ENCODE measurements around the gene HIVEP3.

The HIVEP3 gene

DNA sequence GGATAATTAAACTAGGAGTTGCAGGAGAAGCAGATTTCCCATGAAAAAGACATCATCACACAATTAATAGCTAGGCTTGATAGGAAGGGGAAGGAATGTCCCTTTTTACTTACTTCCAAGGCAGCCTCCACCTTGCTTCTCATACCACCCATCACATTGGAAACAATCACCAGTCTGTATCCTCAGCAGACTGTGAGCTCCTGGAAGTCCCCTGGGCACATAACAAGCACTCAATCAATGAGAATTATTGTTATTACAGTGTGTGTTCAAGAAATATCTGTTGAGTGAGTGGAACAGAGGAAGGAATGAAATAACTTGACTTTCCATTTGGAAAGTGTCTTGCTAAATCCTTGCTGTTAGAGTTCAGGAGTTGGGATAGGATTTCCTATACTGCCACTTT lies 36.2 kb downstream of the HIVEP3 start:
- Histone ChIP-seq H2AFZ (ENCODE audit: low read depth) (peak overlapping the region; percentile 28; the same call in 1 of the 2 replicates), H3K27ac (peak overlapping the region; percentile 35; the same call in 1 of the 2 replicates), H4K20me1 (ENCODE audit: insufficient read depth) (no peaks in the 10 kb centered on the region), H3K4me2 (peak overlapping the region; percentile 37; the same call in 1 of the 2 replicates), H3K4me1 (ENCODE audit: low read depth, poor library complexity, severe bottlenecking) (peaks cover 45% of the 10 kb centered on the region), H3K79me2 (ENCODE audit: insufficient read depth, low read depth) (no peaks in the 10 kb centered on the region), H3K9ac (no peak overlapping the region; the same call in 1 of the 2 replicates), H3K27me3 (ENCODE audit: insufficient read depth, low read depth) (no peaks in the 10 kb centered on the region), H3K4me3 (IDR thresholded peaks at IDR 0.05; ENCODE audit: insufficient read depth, low read depth, low read length) (no peak overlapping the region), H3K36me3 (ENCODE audit: insufficient read depth) (no peaks in the 10 kb centered on the region)
- TF ChIP-seq, protein P1, sequence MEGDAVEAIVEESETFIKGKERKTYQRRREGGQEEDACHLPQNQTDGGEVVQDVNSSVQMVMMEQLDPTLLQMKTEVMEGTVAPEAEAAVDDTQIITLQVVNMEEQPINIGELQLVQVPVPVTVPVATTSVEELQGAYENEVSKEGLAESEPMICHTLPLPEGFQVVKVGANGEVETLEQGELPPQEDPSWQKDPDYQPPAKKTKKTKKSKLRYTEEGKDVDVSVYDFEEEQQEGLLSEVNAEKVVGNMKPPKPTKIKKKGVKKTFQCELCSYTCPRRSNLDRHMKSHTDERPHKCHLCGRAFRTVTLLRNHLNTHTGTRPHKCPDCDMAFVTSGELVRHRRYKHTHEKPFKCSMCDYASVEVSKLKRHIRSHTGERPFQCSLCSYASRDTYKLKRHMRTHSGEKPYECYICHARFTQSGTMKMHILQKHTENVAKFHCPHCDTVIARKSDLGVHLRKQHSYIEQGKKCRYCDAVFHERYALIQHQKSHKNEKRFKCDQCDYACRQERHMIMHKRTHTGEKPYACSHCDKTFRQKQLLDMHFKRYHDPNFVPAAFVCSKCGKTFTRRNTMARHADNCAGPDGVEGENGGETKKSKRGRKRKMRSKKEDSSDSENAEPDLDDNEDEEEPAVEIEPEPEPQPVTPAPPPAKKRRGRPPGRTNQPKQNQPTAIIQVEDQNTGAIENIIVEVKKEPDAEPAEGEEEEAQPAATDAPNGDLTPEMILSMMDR (conservative IDR thresholded peaks at IDR 0.05; ENCODE audit: low read depth, low read length): no peak

DNA sequence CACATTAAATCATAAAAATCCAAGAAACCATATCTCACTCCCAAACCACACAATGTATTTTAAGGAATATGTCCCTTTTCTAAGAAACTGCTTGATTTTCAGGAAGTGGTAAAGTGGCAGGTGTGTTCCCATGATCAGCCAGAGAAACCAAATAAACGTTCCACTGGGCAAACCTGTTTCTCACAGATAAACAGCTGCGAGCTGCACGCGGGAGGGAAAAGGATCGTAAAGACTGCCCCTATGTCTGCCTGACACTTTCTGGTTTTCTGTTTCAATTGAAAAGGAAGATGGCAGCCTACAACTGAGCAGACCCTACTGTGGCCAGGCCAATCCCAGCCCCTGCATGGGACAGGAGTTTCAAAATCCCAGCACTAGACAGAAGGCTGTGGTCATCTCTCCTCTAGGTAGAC lies 36.6 kb downstream of the HIVEP3 start:
- H3K36me3 ChIP-seq (ENCODE audit: insufficient read depth): no peaks in the 10 kb centered on the region

DNA sequence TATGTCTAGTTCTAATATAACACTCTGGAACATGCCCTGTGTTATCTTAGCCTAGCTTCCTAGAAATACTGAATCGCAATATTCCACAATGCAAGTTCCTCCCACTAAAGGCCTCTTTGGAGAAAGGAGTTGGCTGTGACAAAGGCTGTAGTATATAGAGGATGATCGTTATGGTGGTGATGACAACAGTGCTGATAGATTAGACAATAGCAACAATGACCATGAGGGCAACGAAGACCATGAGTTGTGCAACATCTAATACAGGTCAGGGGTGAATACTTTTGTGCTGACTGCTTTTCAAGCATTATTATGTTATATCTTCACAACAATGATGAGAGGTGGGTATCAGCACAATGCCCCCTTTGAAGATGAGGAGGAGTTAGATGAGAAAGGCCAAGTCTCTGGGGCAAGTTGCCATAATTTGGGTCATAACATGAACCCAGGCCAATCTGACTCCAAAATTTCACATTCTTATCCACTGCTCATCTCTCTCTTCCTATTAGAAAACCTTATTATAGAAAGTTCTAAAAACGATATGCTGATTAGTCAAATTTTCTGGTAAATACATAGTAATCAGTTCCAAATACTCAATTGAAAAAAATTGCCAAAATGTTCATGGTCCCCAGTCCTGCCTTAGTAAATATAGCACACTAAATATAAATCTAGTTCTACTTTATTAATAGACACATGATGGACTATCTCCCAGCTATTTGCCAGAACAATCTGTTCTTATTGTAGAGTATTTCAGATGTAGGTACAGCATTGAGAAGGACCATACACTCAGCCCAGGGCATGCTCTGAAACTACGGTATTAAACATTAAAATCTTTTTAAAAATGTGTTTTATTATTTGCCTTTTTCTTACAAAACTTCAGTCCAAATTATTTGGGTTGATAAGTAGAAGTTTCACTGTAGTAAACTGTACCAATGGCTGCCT lies 37.5 kb downstream of the HIVEP3 start:
- H3K27ac ChIP-seq: peak overlapping the region; percentile 35; the same call in 1 of the 2 replicates
- no peaks in the 10 kb centered on the region for H3K36me3 ChIP-seq (ENCODE audit: insufficient read depth)
- H3K4me2 ChIP-seq: peak overlapping the region; percentile 37
- no peaks in the 10 kb centered on the region for H4K20me1 ChIP-seq (ENCODE audit: insufficient read depth)
- H3K79me2 ChIP-seq (ENCODE audit: insufficient read depth, low read depth): no peaks in the 10 kb centered on the region
- TF ChIP-seq, protein P1 (conservative IDR thresholded peaks at IDR 0.05; ENCODE audit: low read depth, low read length): no peak
- H3K4me1 ChIP-seq (ENCODE audit: low read depth, poor library complexity, severe bottlenecking): peaks cover 55% of the 10 kb centered on the region
- H3K27me3 ChIP-seq (ENCODE audit: insufficient read depth, low read depth): no peaks in the 10 kb centered on the region
- H3K9ac ChIP-seq: no peak overlapping the region
- H3K4me3 ChIP-seq (IDR thresholded peaks at IDR 0.05; ENCODE audit: insufficient read depth, low read depth, low read length): no peak overlapping the region
- no peak overlapping the region for H2AFZ ChIP-seq (ENCODE audit: low read depth)

More for the DNA sequence above, 36.6 kb downstream of the HIVEP3 start:
- peak overlapping the region; percentile 35; the same call in 1 of the 2 replicates for H3K27ac ChIP-seq
- TF ChIP-seq, protein P1 (conservative IDR thresholded peaks at IDR 0.05; ENCODE audit: low read depth, low read length): no peak
- no peaks in the 10 kb centered on the region for H4K20me1 ChIP-seq (ENCODE audit: insufficient read depth)
- H3K27me3 ChIP-seq (ENCODE audit: insufficient read depth, low read depth): no peaks in the 10 kb centered on the region
- H3K4me2 ChIP-seq: peak overlapping the region; percentile 37; the same call in 1 of the 2 replicates
- H3K4me3 ChIP-seq (IDR thresholded peaks at IDR 0.05; ENCODE audit: insufficient read depth, low read depth, low read length): no peak overlapping the region
- peaks cover 47% of the 10 kb centered on the region for H3K4me1 ChIP-seq (ENCODE audit: low read depth, poor library complexity, severe bottlenecking)
- H3K79me2 ChIP-seq (ENCODE audit: insufficient read depth, low read depth): no peaks in the 10 kb centered on the region
- peak overlapping the region; percentile 28; the same call in 1 of the 2 replicates for H2AFZ ChIP-seq (ENCODE audit: low read depth)
- no peak overlapping the region; the same call in 1 of the 2 replicates for H3K9ac ChIP-seq

DNA sequence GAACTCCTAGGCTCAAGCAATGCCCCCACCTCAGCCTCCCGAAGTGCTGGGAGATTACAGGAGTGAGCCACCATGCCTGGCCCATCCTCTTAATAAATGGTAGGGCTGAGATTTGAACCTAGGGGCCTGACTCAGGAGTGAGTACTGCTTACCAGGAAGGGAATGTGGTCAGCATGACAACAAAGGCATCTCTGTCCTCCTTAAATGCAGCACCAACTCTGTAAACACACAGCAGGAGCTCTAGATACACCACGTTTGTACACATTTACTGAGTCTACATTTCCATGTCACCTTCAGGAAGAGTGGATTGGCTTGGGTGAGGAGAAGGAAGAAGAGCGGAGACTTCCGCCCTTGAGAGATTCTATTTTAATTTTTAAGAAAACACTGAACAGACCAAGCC lies 38.5 kb downstream of the HIVEP3 start:
- H3K79me2 ChIP-seq (ENCODE audit: insufficient read depth, low read depth): no peaks in the 10 kb centered on the region
- no peaks in the 10 kb centered on the region for H4K20me1 ChIP-seq (ENCODE audit: insufficient read depth)
- no peaks in the 10 kb centered on the region for H3K27me3 ChIP-seq (ENCODE audit: insufficient read depth, low read depth)
- H3K36me3 ChIP-seq (ENCODE audit: insufficient read depth): no peaks in the 10 kb centered on the region
- H3K9ac ChIP-seq: no peak overlapping the region
- H3K4me1 ChIP-seq (ENCODE audit: low read depth, poor library complexity, severe bottlenecking): peaks cover 65% of the 10 kb centered on the region
- TF ChIP-seq, protein P1 (conservative IDR thresholded peaks at IDR 0.05; ENCODE audit: low read depth, low read length): no peak
- no peak overlapping the region for H3K4me3 ChIP-seq (IDR thresholded peaks at IDR 0.05; ENCODE audit: insufficient read depth, low read depth, low read length)
- H3K4me2 ChIP-seq: no peak overlapping the region
- H2AFZ ChIP-seq (ENCODE audit: low read depth): no peak overlapping the region
- no peak overlapping the region for H3K27ac ChIP-seq

Data from KMS-11 (cell line).